Measurements from ENCODE around the gene FAM20C. TPM values are rescaled to one million over a fixed set of nuclear protein-coding genes. Genes with fewer than 3 reads are reported as not detected.

The FAM20C gene
- total RNA-seq, 1 donor from 2014 or later, result 22.1 TPM

- no peak for TF ChIP-seq POLR2AphosphoS5 (IDR thresholded peaks at IDR 0.05; ENCODE audit: insufficient read depth in 1 of 2, low read depth in 1 of 2)
- TF ChIP-seq CTCF (IDR thresholded peaks at IDR 0.05), result no peak
- no peak for TF ChIP-seq POLR2A (IDR thresholded peaks at IDR 0.05)
- no peak overlapping the region for H3K4me3 ChIP-seq
- intact Hi-C loops (cut with DNase I), result no loop called here
- H3K4me1 ChIP-seq, result no peaks in the 10 kb centered on the region
- H3K9me3 ChIP-seq, result no peaks in the 10 kb centered on the region
- no peaks in the 10 kb centered on the region for H3K27me3 ChIP-seq
- DNase-seq (ENCODE audit: extremely low spot score in 2 of 2), result no peak
- no peak overlapping the region for H3K27ac ChIP-seq
- no peaks in the 10 kb centered on the region for H3K36me3 ChIP-seq
Observed at GRCh38 chr7:244974-245373, 52.6 kb downstream of the FAM20C start.

- intact Hi-C loops (cut with DNase I), result no loop called here
- no peaks in the 10 kb centered on the region for H3K27me3 ChIP-seq
- TF ChIP-seq POLR2A (IDR thresholded peaks at IDR 0.05) (no peak), CTCF (IDR thresholded peaks at IDR 0.05) (no peak), POLR2AphosphoS5 (IDR thresholded peaks at IDR 0.05; ENCODE audit: insufficient read depth in 1 of 2, low read depth in 1 of 2) (no peak)
- no peaks in the 10 kb centered on the region for H3K9me3 ChIP-seq
- no peak for DNase-seq (ENCODE audit: extremely low spot score in 2 of 2)
- H3K36me3 ChIP-seq, result no peaks in the 10 kb centered on the region
- H3K27ac ChIP-seq, result no peak overlapping the region
- H3K4me3 ChIP-seq, result no peak overlapping the region
- no peaks in the 10 kb centered on the region for H3K4me1 ChIP-seq
Observed at GRCh38 chr7:245574-246295, 53.4 kb downstream of the FAM20C start.

GRCh38 chr7:246451-246850 lies 54.1 kb downstream of the FAM20C start:
- no peak for TF ChIP-seq CTCF (IDR thresholded peaks at IDR 0.05)
- no peak for TF ChIP-seq POLR2A (IDR thresholded peaks at IDR 0.05)
- no peak for TF ChIP-seq POLR2AphosphoS5 (IDR thresholded peaks at IDR 0.05; ENCODE audit: insufficient read depth in 1 of 2, low read depth in 1 of 2)
- H3K27ac ChIP-seq, result no peak overlapping the region
- DNase-seq (ENCODE audit: extremely low spot score in 2 of 2), result no peak
- intact Hi-C loops (cut with DNase I), result no loop called here
- no peaks in the 10 kb centered on the region for H3K9me3 ChIP-seq
- H3K4me1 ChIP-seq, result no peaks in the 10 kb centered on the region
- H3K27me3 ChIP-seq, result no peaks in the 10 kb centered on the region
- H3K36me3 ChIP-seq, result no peaks in the 10 kb centered on the region
- no peak overlapping the region for H3K4me3 ChIP-seq

- intact Hi-C loops (cut with DNase I), result no loop called here
- Histone ChIP-seq H3K4me3 (no peak overlapping the region), H3K27ac (no peak overlapping the region), H3K9me3 (no peaks in the 10 kb centered on the region), H3K4me1 (no peaks in the 10 kb centered on the region), H3K27me3 (no peaks in the 10 kb centered on the region), H3K36me3 (no peaks in the 10 kb centered on the region)
- TF ChIP-seq POLR2AphosphoS5 (IDR thresholded peaks at IDR 0.05; ENCODE audit: insufficient read depth in 1 of 2, low read depth in 1 of 2) (no peak), POLR2A (IDR thresholded peaks at IDR 0.05) (no peak), CTCF (IDR thresholded peaks at IDR 0.05) (no peak)
- DNase-seq (ENCODE audit: extremely low spot score in 2 of 2), result no peak
Observed at GRCh38 chr7:247181-247580, 54.8 kb downstream of the FAM20C start.

GRCh38 chr7:247636-248035 lies 55.3 kb downstream of the FAM20C start:
- intact Hi-C loops (cut with DNase I), result no loop called here
- TF ChIP-seq CTCF (IDR thresholded peaks at IDR 0.05) (no peak), POLR2A (IDR thresholded peaks at IDR 0.05) (no peak), POLR2AphosphoS5 (IDR thresholded peaks at IDR 0.05; ENCODE audit: insufficient read depth in 1 of 2, low read depth in 1 of 2) (no peak)
- Histone ChIP-seq H3K9me3 (no peaks in the 10 kb centered on the region), H3K4me1 (no peaks in the 10 kb centered on the region), H3K27ac (no peak overlapping the region), H3K4me3 (no peak overlapping the region), H3K27me3 (no peaks in the 10 kb centered on the region), H3K36me3 (no peaks in the 10 kb centered on the region)
- no peak for DNase-seq (ENCODE audit: extremely low spot score in 2 of 2)
